Peyer's patch (tissue), 4 donors: ENCODE data around the gene VSTM2B.

ENCODE experiments used
- POLR2A ChIP-seq, 2 donors: fragments of 450-650 bp; IDR thresholded peaks; one replicate each; pipeline ENCODE4 v1.5.1; 2017; ENCODE audit warnings: antibody characterized with exemption in 2 of 2, mild to moderate bottlenecking in 2 of 2, moderate library complexity in 2 of 2
- TF ChIP-seq, protein P1 (sequence below), 6 experiments: fragments of 450-650 bp in 4 of 6; fragments of 200-600 bp in 2 of 6; sonication (generic) in 1 of 6; IDR thresholded peaks; one replicate each; pipeline ENCODE4 v1.5.1; 2017 to 2019; ENCODE audit warnings: antibody characterized with exemption in 6 of 6, mild to moderate bottlenecking in 3 of 6, moderate library complexity in 1 of 6

GRCh38 chr19:29499261-29499920, 26.4 kb upstream of the VSTM2B start:
- TF ChIP-seq, protein P1, sequence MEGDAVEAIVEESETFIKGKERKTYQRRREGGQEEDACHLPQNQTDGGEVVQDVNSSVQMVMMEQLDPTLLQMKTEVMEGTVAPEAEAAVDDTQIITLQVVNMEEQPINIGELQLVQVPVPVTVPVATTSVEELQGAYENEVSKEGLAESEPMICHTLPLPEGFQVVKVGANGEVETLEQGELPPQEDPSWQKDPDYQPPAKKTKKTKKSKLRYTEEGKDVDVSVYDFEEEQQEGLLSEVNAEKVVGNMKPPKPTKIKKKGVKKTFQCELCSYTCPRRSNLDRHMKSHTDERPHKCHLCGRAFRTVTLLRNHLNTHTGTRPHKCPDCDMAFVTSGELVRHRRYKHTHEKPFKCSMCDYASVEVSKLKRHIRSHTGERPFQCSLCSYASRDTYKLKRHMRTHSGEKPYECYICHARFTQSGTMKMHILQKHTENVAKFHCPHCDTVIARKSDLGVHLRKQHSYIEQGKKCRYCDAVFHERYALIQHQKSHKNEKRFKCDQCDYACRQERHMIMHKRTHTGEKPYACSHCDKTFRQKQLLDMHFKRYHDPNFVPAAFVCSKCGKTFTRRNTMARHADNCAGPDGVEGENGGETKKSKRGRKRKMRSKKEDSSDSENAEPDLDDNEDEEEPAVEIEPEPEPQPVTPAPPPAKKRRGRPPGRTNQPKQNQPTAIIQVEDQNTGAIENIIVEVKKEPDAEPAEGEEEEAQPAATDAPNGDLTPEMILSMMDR (IDR thresholded peaks at IDR 0.05), result no peak
- no peak for TF ChIP-seq POLR2A (IDR thresholded peaks at IDR 0.05)
